GM12891 (cell line): ENCODE measurements around the gene PLCE1.
"Not testable (repeated sequence)": the region's sequence is repeated elsewhere in the genome, so short reads cannot be mapped to it uniquely, and the experiment has no call there.

Experiments
- DNase-seq: peaks from one replicate; pipeline ENCODE4 v3.0.0; 2011; ENCODE audit warnings: low spot score; ENCODE audit not compliant: insufficient read length
- FAIRE-seq: peaks from 2 replicates; lab custom pipeline; 2011; peaks lifted over from hg19 to GRCh38; lab: Jason Lieb, UNC
- PAX5 ChIP-seq: IDR thresholded peaks from 2 replicates; pipeline ENCODE4 v1.6.1; 2011; ENCODE audit warnings: low read length, moderate library complexity, mild to moderate bottlenecking; ENCODE audit not compliant: insufficient read depth, severe bottlenecking
- POLR2A ChIP-seq: IDR thresholded peaks from 2 replicates; pipeline ENCODE4 v1.6.1; 2011; ENCODE audit warnings: low read depth, low read length, control low read depth
- POLR2AphosphoS5 ChIP-seq: IDR thresholded peaks from 2 replicates; pipeline ENCODE4 v1.6.1; 2011; ENCODE audit warnings: low read depth, low read length, control low read depth
- POU2F2 ChIP-seq: IDR thresholded peaks from 2 replicates; pipeline ENCODE4 v1.6.1; 2011; ENCODE audit warnings: low read depth, mild to moderate bottlenecking, control low read depth, low read length, moderate library complexity
- SPI1 ChIP-seq: IDR thresholded peaks from 2 replicates; pipeline ENCODE4 v1.6.1; 2011; ENCODE audit warnings: low read depth, low read length, control low read depth
- TAF1 ChIP-seq: IDR thresholded peaks from 2 replicates; pipeline ENCODE4 v1.6.1; 2011; ENCODE audit warnings: low read depth, low read length, control low read depth

The PLCE1 gene

GRCh38 chr10:93963434-93963833 is 30.3 kb upstream of the PLCE1 start:
- no peak for FAIRE-seq
- DNase-seq = no peak
- TF ChIP-seq TAF1 (no peak), POLR2A (no peak), PAX5 (no peak), SPI1 (no peak), POU2F2 (no peak)

GRCh38 chr10:93965911-93966310 is 27.8 kb upstream of the PLCE1 start:
- DNase-seq (no peak), FAIRE-seq (no peak)
- TF ChIP-seq SPI1 (no peak), POU2F2 (no peak), POLR2A (no peak), POLR2AphosphoS5 (no peak), TAF1 (no peak), PAX5 (no peak)

GRCh38 chr10:93967756-93968155 is 26.0 kb upstream of the PLCE1 start:
- TF ChIP-seq POLR2A = no peak
- no peak for TF ChIP-seq POLR2AphosphoS5
- TF ChIP-seq SPI1 = no peak
- no peak for TF ChIP-seq POU2F2
- no peak for TF ChIP-seq TAF1
- TF ChIP-seq PAX5 = no peak
- DNase-seq (no peak), FAIRE-seq (no peak)

GRCh38 chr10:93968540-93968945 is 25.2 kb upstream of the PLCE1 start:
- no peak for TF ChIP-seq POLR2AphosphoS5
- TF ChIP-seq TAF1 = no peak
- TF ChIP-seq PAX5 = no peak
- TF ChIP-seq POLR2A = no peak
- TF ChIP-seq POU2F2 = no peak
- TF ChIP-seq SPI1 = no peak
- DNase-seq = no peak
- FAIRE-seq = no peak

GRCh38 chr10:93970433-93971010 is 23.2 kb upstream of the PLCE1 start:
- DNase-seq, FAIRE-seq: not testable (repeated sequence)

GRCh38 chr10:93973748-93974445 is 19.8 kb upstream of the PLCE1 start:
- FAIRE-seq (no peak), DNase-seq (no peak)
- TF ChIP-seq POLR2AphosphoS5 = no peak
- no peak for TF ChIP-seq POU2F2
- no peak for TF ChIP-seq TAF1
- TF ChIP-seq PAX5 = no peak
- no peak for TF ChIP-seq POLR2A
- TF ChIP-seq SPI1 = no peak

GRCh38 chr10:93977442-93977841 is 16.3 kb upstream of the PLCE1 start:
- no peak for TF ChIP-seq POLR2A
- TF ChIP-seq POU2F2 = no peak
- no peak for TF ChIP-seq SPI1
- no peak for TF ChIP-seq PAX5
- TF ChIP-seq TAF1 = no peak
- no peak for TF ChIP-seq POLR2AphosphoS5
- DNase-seq = no peak
- FAIRE-seq = no peak

- TF ChIP-seq SPI1 (no peak), POU2F2 (no peak), POLR2AphosphoS5 (no peak), POLR2A (no peak), PAX5 (no peak), TAF1 (no peak)
- DNase-seq = no peak
- FAIRE-seq = no peak
These were observed 13.2 kb upstream of the PLCE1 start for GRCh38 chr10:93980486-93980885.

- TF ChIP-seq POLR2AphosphoS5 = no peak
- TF ChIP-seq SPI1 = no peak
- no peak for TF ChIP-seq POLR2A
- TF ChIP-seq TAF1 = no peak
- no peak for TF ChIP-seq POU2F2
- TF ChIP-seq PAX5 = no peak
- DNase-seq = no peak
- FAIRE-seq = no peak
These were observed 2.6 kb upstream of the PLCE1 start for GRCh38 chr10:93991114-93991513.

- TF ChIP-seq POLR2A (no peak), PAX5 (no peak), SPI1 (no peak), TAF1 (no peak), POLR2AphosphoS5 (no peak), POU2F2 (no peak)
- no peak for DNase-seq
- FAIRE-seq = no peak
These were observed 2.0 kb upstream of the PLCE1 start for GRCh38 chr10:93991596-93992284.
